Adrenal gland (tissue), 12 donors: ENCODE results near the gene CARS2. TPM values are rescaled to one million over a fixed set of nuclear protein-coding genes. Genes with fewer than 3 reads are reported as not detected.

Source experiments
- DNase-seq, 7 donors: peaks; one replicate each; pipeline ENCODE4 v3.0.0-alpha.2; 2019 to 2020
- H3K27ac ChIP-seq, 5 donors: fragments of 200-600 bp; sonication (generic) in 4 of 5; 1 replicate in 3 of 5; 2 replicates in 2 of 5; pipeline versions ENCODE4 v1.5.1 to v1.8.0; 2016 to 2020; ENCODE audit warnings: mild to moderate bottlenecking in 1 of 5
- H3K27me3 ChIP-seq: fragments of 200-600 bp; 2 replicates; pipeline ENCODE4 v1.8.0; 2021
- H3K36me3 ChIP-seq, 2 donors: fragments of 200-600 bp; replicated peaks in 1 of 2; 1 replicate in 1 of 2; 2 replicates in 1 of 2; pipeline versions ENCODE4 v1.5.1 to v1.8.0; 2018 to 2022
- H3K4me1 ChIP-seq, 2 donors: fragments of 200-600 bp; replicated peaks in 1 of 2; 1 replicate in 1 of 2; 2 replicates in 1 of 2; pipeline versions ENCODE4 v1.5.1 to v1.8.0; 2018 to 2021
- H3K4me3 ChIP-seq, 4 donors: fragments of 200-600 bp; sonication (generic) in 3 of 4; one replicate each; pipeline ENCODE4 v1.5.1; 2016 to 2018
- H3K9me3 ChIP-seq, 3 donors: fragments of 200-600 bp; sonication (generic) in 1 of 3; replicated peaks in 1 of 3; 1 replicate in 2 of 3; 2 replicates in 1 of 3; pipeline versions ENCODE4 v1.5.1 to v1.8.0; 2016 to 2021
- CTCF ChIP-seq, 6 experiments: fragments of 450-650 bp in 4 of 6; fragments of 200-600 bp in 2 of 6; sonication (generic) in 1 of 6; IDR thresholded peaks; 1 replicate in 5 of 6; 2 replicates in 1 of 6; pipeline versions ENCODE4 v1.5.1 to v1.8.0; 2016 to 2021; ENCODE audit warnings: antibody characterized with exemption in 6 of 6, mild to moderate bottlenecking in 2 of 6, moderate library complexity in 1 of 6
- POLR2A ChIP-seq, 2 donors: fragments of 450-650 bp; IDR thresholded peaks; one replicate each; pipeline ENCODE4 v1.6.1; 2017; ENCODE audit warnings: antibody characterized with exemption in 2 of 2, mild to moderate bottlenecking in 2 of 2, moderate library complexity in 1 of 2
- WGBS, 4 donors: extraction: QIAGEN DNeasy Blood & Tissue Kit in 2 of 4; methylation state at CpG; one replicate each; pipeline versions ENCODE4 v1.1.5 to v1.1.7; 2013 to 2017; 5-methylcytosine and 5-hydroxymethylcytosine counted together
- intact Hi-C, 2 donors: fragments of 100-400 bp; cut with DNase I; formaldehyde crosslinking; loops; one replicate each; pipeline versions ENCODE4 v1.14.1 to v1.15.0; 2022 to 2023
- polyA plus RNA-seq, 3 donors: library from polyadenylated mRNA; stranded (reverse); fragments of 200-250 nt in 2 of 3; fragments of 350-450 nt in 1 of 3; fragmentation: Illumina TruSeq in 1 of 3; extraction: RNeasy Lipid Tissue Mini Kit (QIAGEN cat#74804) in 1 of 3; gene quantifications; one replicate each; pipeline ENCODE4 v1.2.3, GENCODE V29; 2013 to 2014
- total RNA-seq, 9 donors: library from RNA; depleted of rRNA in 4 of 9; stranded (reverse); fragments of >200 nt in 4 of 9; fragments of 120-200 nt in 1 of 9; fragmentation: NEBNext Ultra II Directional in 1 of 9; extraction: Animal tissue kit (Norgen Biotek cat#: 25700) in 1 of 9; gene quantifications; one replicate each; pipeline versions ENCODE4 v1.1.0 to v1.2.4, GENCODE V29; 2013 to 2023
- donor health status: healthy with polysubstance abuse.
- donor health status: Bipolar disorder and iron deficiency.
- donor health status: DM: yes; HTN: yes; CAD: no.
- donor health status: DM: no; HTN: no; CAD: no.
- donor health status: DM: no; HTN: no; CAD: no.
- donor health status: DM: yes; HTN: yes; CAD: no.

Gene CARS2
- total and polyA plus RNA-seq, 12 donors, result 38.5 to 254 (median 59.9) TPM

- Histone ChIP-seq H3K4me1 (no peaks in the 10 kb centered on the region), H3K27ac (no peak overlapping the region), H3K27me3 (no peaks in the 10 kb centered on the region), H3K4me3 (no peak overlapping the region), H3K36me3 (peaks cover 0 to 46% of the 10 kb centered on the region in 2 donors), H3K9me3 (no peaks in the 10 kb centered on the region)
- TF ChIP-seq CTCF (IDR thresholded peaks at IDR 0.05) (no peak), POLR2A (IDR thresholded peaks at IDR 0.05) (no peak)
- WGBS, 4 donors, result 72 to 89% (median 84%) methylated on average over 8 of the region's 8 CpGs
- intact Hi-C loops, result no loop called here
- no peak for DNase-seq
Observed at GRCh38 chr13:110666255-110666533, 39.7 kb downstream of the CARS2 start.

- H3K27me3 ChIP-seq, result no peaks in the 10 kb centered on the region
- H3K9me3 ChIP-seq, result no peaks in the 10 kb centered on the region
- no peak overlapping the region for H3K4me3 ChIP-seq
- H3K4me1 ChIP-seq, result no peaks in the 10 kb centered on the region
- peaks cover 0 to 46% of the 10 kb centered on the region in 2 donors for H3K36me3 ChIP-seq
- TF ChIP-seq POLR2A (IDR thresholded peaks at IDR 0.05) (no peak), CTCF (IDR thresholded peaks at IDR 0.05) (no peak)
- intact Hi-C loops, result no loop called here
- 79 to 86% (median 83%) methylated on average over 20 to 23 of the region's 23 CpGs for WGBS, 4 donors
- H3K27ac ChIP-seq, result no peak overlapping the region
- peak in 1 of 7 donors; percentile 56 for DNase-seq
Observed at GRCh38 chr13:110665491-110666254, 40.2 kb downstream of the CARS2 start.

- H3K4me1 ChIP-seq, result no peaks in the 10 kb centered on the region
- no peak overlapping the region for H3K4me3 ChIP-seq
- intact Hi-C loops, result no loop called here
- TF ChIP-seq CTCF (IDR thresholded peaks at IDR 0.05) (no peak), POLR2A (IDR thresholded peaks at IDR 0.05) (no peak)
- H3K27me3 ChIP-seq, result no peaks in the 10 kb centered on the region
- DNase-seq, result peak in 1 of 7 donors; percentile 24
- no peaks in the 10 kb centered on the region for H3K9me3 ChIP-seq
- peaks cover 0 to 46% of the 10 kb centered on the region in 2 donors for H3K36me3 ChIP-seq
- H3K27ac ChIP-seq, result no peak overlapping the region
- WGBS, 4 donors, result 90 to 92% (median 91%) methylated on average over 9 to 11 of the region's 11 CpGs
Observed at GRCh38 chr13:110664673-110665072, 41.2 kb downstream of the CARS2 start.

- TF ChIP-seq POLR2A (IDR thresholded peaks at IDR 0.05), result no peak
- TF ChIP-seq CTCF (IDR thresholded peaks at IDR 0.05), result no peak
- peaks cover 0 to 49% of the 10 kb centered on the region in 2 donors for H3K36me3 ChIP-seq
- WGBS, 4 donors, result 85 to 93% (median 87%) methylated on average over 7 of the region's 7 CpGs
Observed at GRCh38 chr13:110664041-110664440, 41.9 kb downstream of the CARS2 start.

More at GRCh38 chr13:110664041-110664440, 41.9 kb downstream of the CARS2 start:
- intact Hi-C loops, result no loop called here
- H3K27ac ChIP-seq, result no peak overlapping the region
- DNase-seq, result peak in 1 of 7 donors; percentile 44
- H3K9me3 ChIP-seq, result no peaks in the 10 kb centered on the region
- H3K4me3 ChIP-seq, result no peak overlapping the region
- H3K4me1 ChIP-seq, result no peaks in the 10 kb centered on the region
- H3K27me3 ChIP-seq, result no peaks in the 10 kb centered on the region
